HL-60 (cell line): ENCODE data around the gene SLC7A6.

Source experiments
- CTCF ChIP-seq: IDR thresholded peaks from one replicate; pipeline ENCODE4 v1.5.1; 2011; ENCODE audit warnings: low read length, control low read depth, inconsistent platforms; ENCODE audit not compliant: insufficient read depth
- POLR2AphosphoS5 ChIP-seq: IDR thresholded peaks from 2 replicates; pipeline ENCODE4 v1.6.1; 2012; ENCODE audit warnings: low read depth
- REST ChIP-seq: IDR thresholded peaks from 2 replicates; pipeline ENCODE4 v1.6.1; 2012; ENCODE audit warnings: low read depth; ENCODE audit not compliant: insufficient replicate concordance

GRCh38 chr16:68297908-68298307, 33.6 kb downstream of the SLC7A6 start:
- TF ChIP-seq CTCF: no peak
- no peak for TF ChIP-seq REST
- TF ChIP-seq POLR2AphosphoS5: no peak
